Stimulated activated CD8-positive, alpha-beta memory T cell treated with anti-CD3 and anti-CD28 coated beads, Interleukin-7, amount 100 ng/mL, for 24 hours (primary cell): Measurements from ENCODE around the gene GRM4.

Experiments used
- DNase-seq: peaks from one replicate; pipeline ENCODE4 v3.0.0-alpha.2; 2020; ENCODE audit warnings: low read depth

Gene GRM4

DNA sequence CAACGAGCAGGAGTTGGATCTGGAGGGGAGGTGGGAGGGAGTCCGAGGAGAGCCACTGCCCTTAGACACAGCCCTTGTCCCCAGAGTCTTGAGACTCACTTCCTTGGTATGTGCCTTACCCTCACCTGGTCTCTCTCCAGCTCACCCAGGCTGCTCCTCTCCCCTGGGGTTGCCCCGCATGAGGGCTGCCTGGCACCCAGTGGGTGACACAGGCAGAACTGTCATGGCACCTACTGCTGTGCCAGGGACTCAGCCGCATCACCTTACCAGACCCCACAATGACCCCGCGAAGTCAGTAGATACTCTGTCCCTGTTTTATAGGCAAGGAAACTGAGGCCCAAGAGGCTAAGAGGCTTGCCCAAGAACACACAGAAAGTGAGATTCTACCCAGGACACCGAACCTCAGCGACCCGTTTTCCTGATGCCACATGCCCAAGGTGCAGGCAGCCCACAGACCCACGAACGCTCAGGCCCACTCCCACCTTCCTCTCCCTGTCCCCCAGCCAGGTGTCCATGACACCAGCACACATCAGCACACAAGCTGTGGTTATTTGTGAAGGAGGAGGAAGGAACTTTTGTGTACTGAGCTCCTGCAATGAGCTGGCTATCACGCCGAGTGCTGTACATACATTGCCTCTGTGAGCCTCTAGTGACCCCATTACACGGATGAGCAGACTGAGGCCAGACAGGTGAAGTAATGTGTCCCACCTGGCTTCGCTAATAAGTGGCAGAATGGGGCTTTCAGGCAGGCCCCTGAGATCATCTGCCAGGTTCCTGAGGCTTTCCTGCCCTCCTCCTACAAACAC, 168.1 kb downstream of the GRM4 start:
- no peak for DNase-seq

GRCh38 chr6:33976437-33977360, 169.2 kb downstream of the GRM4 start:
- DNase-seq = no peak

DNA sequence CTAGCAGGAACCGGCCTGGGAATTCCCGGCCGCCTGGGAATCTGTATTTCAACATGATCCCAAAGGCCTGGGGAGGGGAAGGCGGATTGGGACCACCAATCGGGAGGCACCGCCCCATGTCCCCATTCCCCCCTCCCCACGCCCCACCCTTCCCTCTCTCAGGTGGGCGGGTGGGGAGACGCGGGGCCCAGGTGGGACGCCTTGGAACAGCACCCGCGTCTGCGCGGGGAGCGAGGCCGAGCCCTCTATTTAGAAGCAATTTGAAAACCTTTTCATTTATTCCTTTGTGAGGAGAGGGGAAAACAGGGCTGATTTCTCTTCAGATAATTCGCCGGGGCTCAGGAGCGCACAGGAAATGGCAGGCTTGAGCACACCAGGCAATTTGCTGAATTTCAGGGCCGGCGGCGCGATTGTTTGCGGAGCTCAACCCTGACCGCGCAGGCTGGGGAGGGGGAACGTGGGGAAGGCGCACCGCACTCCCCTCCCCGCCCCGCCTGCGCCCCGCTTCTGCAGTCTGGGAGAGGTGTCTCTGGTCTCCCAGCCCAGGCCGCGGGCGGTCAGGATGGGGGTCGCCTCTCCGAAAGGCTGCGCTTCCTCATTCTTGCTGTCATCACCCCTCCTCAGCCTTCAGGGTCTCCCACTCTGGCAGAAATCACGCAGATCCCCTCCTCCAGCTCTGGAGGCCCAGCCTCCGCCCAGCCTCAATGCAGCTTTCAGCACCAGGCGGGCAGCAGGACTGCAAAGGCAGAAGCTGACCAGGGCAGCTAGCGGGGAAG, 170.0 kb downstream of the GRM4 start:
- no peak for DNase-seq

DNA sequence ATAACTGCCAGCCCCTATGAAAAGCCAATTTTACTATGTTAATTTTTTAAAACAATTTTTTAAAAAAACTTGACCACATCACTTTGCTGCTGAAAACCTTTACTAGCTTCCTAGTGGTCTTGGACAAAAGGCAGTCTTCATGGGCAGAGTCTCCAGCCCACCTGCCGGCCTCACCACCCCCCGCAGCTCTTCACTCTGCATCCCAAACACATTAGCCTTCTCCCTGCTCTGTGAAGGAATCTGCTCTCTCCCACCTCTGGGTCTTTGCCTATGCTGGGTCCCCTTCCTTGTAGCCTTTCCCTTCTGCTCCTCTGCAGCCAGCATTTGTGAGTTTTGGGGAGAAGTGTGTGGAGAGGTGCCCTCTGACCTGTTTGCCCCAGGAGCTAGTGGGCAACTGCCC, 171.4 kb downstream of the GRM4 start:
- DNase-seq = no peak

DNA sequence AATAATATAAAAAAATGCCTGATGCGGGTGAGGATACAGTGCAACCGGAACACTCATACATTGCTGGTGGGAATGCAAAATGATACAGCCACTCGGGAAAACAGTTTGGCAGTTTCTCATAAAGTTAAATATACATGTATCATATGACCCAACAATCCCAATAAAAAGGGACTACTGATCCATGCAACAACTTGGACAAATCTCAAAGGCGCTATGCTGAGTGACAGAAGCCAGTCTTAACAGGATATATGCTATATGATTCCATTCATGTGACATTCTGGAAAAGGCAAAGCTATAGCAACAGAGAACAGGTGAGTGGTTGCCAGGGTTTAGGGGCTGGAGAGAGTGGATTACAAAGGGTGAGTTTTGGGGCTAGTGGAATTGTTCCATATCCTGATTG, 171.9 kb downstream of the GRM4 start:
- DNase-seq = no peak

DNA sequence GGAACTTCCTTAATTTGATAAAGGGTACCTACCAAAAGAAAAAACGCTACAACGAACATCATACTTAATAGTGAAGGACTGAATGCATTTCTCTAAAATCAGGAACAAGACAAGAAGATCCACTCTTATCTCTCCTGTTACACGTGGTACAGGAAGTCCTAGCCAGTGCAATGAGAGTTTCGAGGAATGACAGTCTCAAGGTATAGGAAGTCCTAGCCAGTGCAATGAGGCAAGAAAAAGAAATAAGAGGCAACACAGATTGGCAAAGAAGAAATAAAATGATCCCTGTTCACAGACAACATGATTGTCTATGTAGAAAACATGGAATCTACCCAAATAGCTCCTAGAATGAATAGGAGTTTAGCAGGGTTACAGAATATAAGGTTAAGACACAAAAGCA, 174.3 kb downstream of the GRM4 start:
- DNase-seq = no peak
